ENCODE results near the gene SCG3.
A peak's percentile ranks its signal among the peaks of the same experiment; 100 is the strongest.

SCG3 gene

GRCh38 chr15:51726302-51727073, 45.2 kb downstream of the SCG3 start:
- DNase-seq (ENCODE audit: extremely low read depth in 1 of 2, low read depth in 1 of 2): no peak

- no peak for DNase-seq (ENCODE audit: extremely low read depth in 1 of 2, low read depth in 1 of 2)
These were observed 46.0 kb downstream of the SCG3 start for GRCh38 chr15:51727141-51727897.

GRCh38 chr15:51731549-51732267, 50.4 kb downstream of the SCG3 start:
- DNase-seq (ENCODE audit: extremely low read depth in 1 of 2, low read depth in 1 of 2): no peak

- no peak for DNase-seq (ENCODE audit: extremely low read depth in 1 of 2, low read depth in 1 of 2)
These were observed 51.3 kb downstream of the SCG3 start for GRCh38 chr15:51732646-51733045.

- DNase-seq (ENCODE audit: extremely low read depth in 1 of 2, low read depth in 1 of 2): no peak
These were observed 54.1 kb downstream of the SCG3 start for GRCh38 chr15:51735228-51736010.

- DNase-seq (ENCODE audit: extremely low read depth in 1 of 2, low read depth in 1 of 2): no peak
These were observed 54.8 kb downstream of the SCG3 start for GRCh38 chr15:51736069-51736468.

GRCh38 chr15:51736751-51737521, 55.6 kb downstream of the SCG3 start:
- peak in 1 of 2 donors; percentile 40 for DNase-seq (ENCODE audit: extremely low read depth in 1 of 2, low read depth in 1 of 2)

GRCh38 chr15:51737522-51738305, 56.4 kb downstream of the SCG3 start, which contains the start of gene LYSMD2:
Gene LYSMD2 (minus strand): TSS chr15:51737655. CDS start chr15:51737622, 33 bp downstream.
- peak in 1 of 2 donors; percentile 56 for DNase-seq (ENCODE audit: extremely low read depth in 1 of 2, low read depth in 1 of 2)

GRCh38 chr15:51738553-51738952, 57.2 kb downstream of the SCG3 start:
- DNase-seq (ENCODE audit: extremely low read depth in 1 of 2, low read depth in 1 of 2): no peak

- no peak for DNase-seq (ENCODE audit: extremely low read depth in 1 of 2, low read depth in 1 of 2)
These were observed 57.9 kb downstream of the SCG3 start for GRCh38 chr15:51739061-51739712.

- no peak for DNase-seq (ENCODE audit: extremely low read depth in 1 of 2, low read depth in 1 of 2)
These were observed 68.0 kb downstream of the SCG3 start for GRCh38 chr15:51749307-51749706.

GRCh38 chr15:51750186-51750585, 68.9 kb downstream of the SCG3 start:
- no peak for DNase-seq (ENCODE audit: extremely low read depth in 1 of 2, low read depth in 1 of 2)

- DNase-seq (ENCODE audit: extremely low read depth in 1 of 2, low read depth in 1 of 2): peak in 1 of 2 donors; percentile 39
These were observed 69.7 kb downstream of the SCG3 start, which contains the start of gene TMOD2 for GRCh38 chr15:51750792-51751696. Gene TMOD2 (plus strand): TSS chr15:51751597. CDS start chr15:51766442, 14,845 bp downstream.

- no peak for DNase-seq (ENCODE audit: extremely low read depth in 1 of 2, low read depth in 1 of 2)
These were observed 70.7 kb downstream of the SCG3 start for GRCh38 chr15:51751697-51752683.

- DNase-seq (ENCODE audit: extremely low read depth in 1 of 2, low read depth in 1 of 2): no peak
These were observed 71.6 kb downstream of the SCG3 start for GRCh38 chr15:51752888-51753287.

- DNase-seq (ENCODE audit: extremely low read depth in 1 of 2, low read depth in 1 of 2): no peak
These were observed 73.0 kb downstream of the SCG3 start for GRCh38 chr15:51754267-51754666.

Measured in activated CD8-positive, alpha-beta memory T cell treated with anti-CD3 and anti-CD28 coated beads for 1 hour (primary cell).